CD8-positive, alpha-beta memory T cell (primary cell): Measurements from ENCODE around the gene P2RX2. TPM values are rescaled to one million over a fixed set of nuclear protein-coding genes. Genes with fewer than 3 reads are reported as not detected.

Experiments used
- CTCF ChIA-PET: fragments of 350-600 bp; sonication (Branson Sonifier 250); formaldehyde crosslinking; loops from one replicate; lab custom pipeline; 2021; ENCODE audit warnings: antibody characterized with exemption; lab: Charles Lee
- POLR2A ChIA-PET: fragments of 350-600 bp; sonication (Branson Sonifier 250); formaldehyde crosslinking; loops from one replicate; lab custom pipeline; 2021; ENCODE audit warnings: antibody characterized with exemption; lab: Charles Lee
- DNase-seq, 5 donors: peaks; one replicate each; pipeline versions ENCODE4 v3.0.0 to v3.0.0-alpha.2; 2020 to 2022; ENCODE audit warnings: mixed read lengths in 1 of 5
- H3K27ac ChIP-seq: one replicate; pipeline ENCODE4 v1.7.0; 2013; ENCODE audit warnings: low read depth, mild to moderate bottlenecking, low read length, moderate library complexity
- H3K27me3 ChIP-seq: 2 replicates; pipeline ENCODE4 v1.7.0; 2013; ENCODE audit warnings: low read length, mild to moderate bottlenecking; ENCODE audit not compliant: insufficient read depth, poor library complexity, severe bottlenecking
- H3K36me3 ChIP-seq: 2 replicates; pipeline ENCODE4 v1.7.0; 2013; ENCODE audit warnings: mild to moderate bottlenecking, low read length, moderate library complexity; ENCODE audit not compliant: insufficient read depth
- H3K4me1 ChIP-seq: 2 replicates; pipeline ENCODE4 v1.7.0; 2013; ENCODE audit warnings: mild to moderate bottlenecking, low read length, moderate library complexity; ENCODE audit not compliant: insufficient read depth
- H3K4me3 ChIP-seq: 2 replicates; pipeline ENCODE4 v1.7.0; 2013; ENCODE audit warnings: mild to moderate bottlenecking, low read length
- H3K9me3 ChIP-seq: 2 replicates; pipeline ENCODE4 v1.7.0; 2013; ENCODE audit warnings: mild to moderate bottlenecking, low read length
- H3K27ac Mint-ChIP-seq, 8 donors: one replicate each; pipeline ENCODE4 v1.8.0; 2020 to 2021; ENCODE audit warnings: mixed read lengths in 8 of 8, mild to moderate bottlenecking in 6 of 8, inconsistent platforms in 3 of 8, moderate library complexity in 3 of 8
- H3K27me3 Mint-ChIP-seq, 2 donors: one replicate each; pipeline ENCODE4 v1.8.0; 2020 to 2021; ENCODE audit warnings: mixed read lengths in 2 of 2, mild to moderate bottlenecking in 1 of 2, moderate library complexity in 1 of 2
- H3K36me3 Mint-ChIP-seq, 3 donors: one replicate each; pipeline ENCODE4 v1.8.0; 2020 to 2021; ENCODE audit warnings: mixed read lengths in 3 of 3, inconsistent platforms in 1 of 3, mild to moderate bottlenecking in 1 of 3
- H3K4me1 Mint-ChIP-seq, 3 donors: one replicate each; pipeline ENCODE4 v1.8.0; 2020 to 2021; ENCODE audit warnings: mixed read lengths in 3 of 3, inconsistent platforms in 1 of 3, mild to moderate bottlenecking in 1 of 3
- H3K4me3 Mint-ChIP-seq, 7 donors: one replicate each; pipeline ENCODE4 v1.8.0; 2020 to 2021; ENCODE audit warnings: mixed read lengths in 7 of 7, mild to moderate bottlenecking in 6 of 7, moderate library complexity in 4 of 7, inconsistent platforms in 2 of 7
- H3K9me3 Mint-ChIP-seq, 5 donors: one replicate each; pipeline ENCODE4 v1.8.0; 2020 to 2022; ENCODE audit warnings: mixed read lengths in 5 of 5, mild to moderate bottlenecking in 3 of 5, moderate library complexity in 2 of 5, inconsistent platforms in 1 of 5
- polyA plus RNA-seq: library from polyadenylated mRNA; unstranded; fragments of 300-500 nt; fragmentation: Illumina TruSeq; gene quantifications from one replicate; pipeline ENCODE4 v1.2.3, GENCODE V29; 2021
- total RNA-seq, 2 experiments: library from RNA; stranded (reverse); gene quantifications; one replicate each; pipeline ENCODE4 v1.2.3, GENCODE V29; 2021

The P2RX2 gene
- total and polyA plus RNA-seq, 3 experiments from 2014 or later = not detected

- H3K27me3 ChIP-seq = peaks cover 15% of the 10 kb centered on the region
- ChIA-PET CTCF (interaction anchor here (1.5 kb wide), 1 partner anchor 9 kb away, joined by 5 read pairs; no protein-coding TSS in a partner anchor), POLR2A (no interaction called here)
- H3K4me3 ChIP-seq = no peak overlapping the region
- H3K9me3 ChIP-seq = no peaks in the 10 kb centered on the region
- Mint-ChIP-seq H3K4me1 (peaks cover 0 to 16% (median 8%) of the 10 kb centered on the region in 3 donors), H3K4me3 (no peak overlapping the region), H3K9me3 (peaks cover 0 to 2% (median 0%) of the 10 kb centered on the region in 5 donors), H3K27me3 (peaks cover 27 to 64% of the 10 kb centered on the region in 2 donors), H3K27ac (no peak overlapping the region), H3K36me3 (no peaks in the 10 kb centered on the region)
- no peak overlapping the region for H3K27ac ChIP-seq
- DNase-seq = peak in 1 of 5 donors; percentile 42
- no peaks in the 10 kb centered on the region for H3K36me3 ChIP-seq
- H3K4me1 ChIP-seq = no peaks in the 10 kb centered on the region
Observed at GRCh38 chr12:132605892-132606291, 12.7 kb upstream of the P2RX2 start.

- no peaks in the 10 kb centered on the region for H3K4me1 ChIP-seq
- H3K27me3 ChIP-seq = peaks cover 15% of the 10 kb centered on the region
- H3K9me3 ChIP-seq = no peaks in the 10 kb centered on the region
- ChIA-PET CTCF (interaction anchor here (1.5 kb wide), 1 partner anchor 9 kb away, joined by 5 read pairs; no protein-coding TSS in a partner anchor), POLR2A (no interaction called here)
- DNase-seq = no peak
- Mint-ChIP-seq H3K4me3 (peak overlapping the region in 1 of 7 donors; percentile 12), H3K27me3 (peaks cover 25 to 61% of the 10 kb centered on the region in 2 donors), H3K4me1 (peaks cover 0 to 13% (median 6%) of the 10 kb centered on the region in 3 donors), H3K27ac (no peak overlapping the region), H3K36me3 (no peaks in the 10 kb centered on the region), H3K9me3 (peaks cover 0 to 5% (median 0%) of the 10 kb centered on the region in 5 donors)
- no peak overlapping the region for H3K4me3 ChIP-seq
- no peak overlapping the region for H3K27ac ChIP-seq
- no peaks in the 10 kb centered on the region for H3K36me3 ChIP-seq
Observed at GRCh38 chr12:132606466-132606865, 12.1 kb upstream of the P2RX2 start.

- CTCF ChIA-PET = no interaction called here
- Histone ChIP-seq H3K27ac (no peak overlapping the region), H3K4me3 (no peak overlapping the region), H3K9me3 (no peaks in the 10 kb centered on the region), H3K27me3 (peaks cover 15% of the 10 kb centered on the region), H3K36me3 (no peaks in the 10 kb centered on the region), H3K4me1 (no peaks in the 10 kb centered on the region)
- POLR2A ChIA-PET = no interaction called here
- H3K9me3 Mint-ChIP-seq = peaks cover 0 to 5% (median 0%) of the 10 kb centered on the region in 5 donors
- H3K27ac Mint-ChIP-seq = no peak overlapping the region
- peaks cover 0 to 13% (median 6%) of the 10 kb centered on the region in 3 donors for H3K4me1 Mint-ChIP-seq
- peaks cover 24 to 58% of the 10 kb centered on the region in 2 donors for H3K27me3 Mint-ChIP-seq
- peak in 1 of 5 donors; percentile 42 for DNase-seq
- H3K36me3 Mint-ChIP-seq = no peaks in the 10 kb centered on the region
- H3K4me3 Mint-ChIP-seq = peak overlapping the region in 1 of 7 donors; percentile 12
Observed at GRCh38 chr12:132606927-132607326, 11.6 kb upstream of the P2RX2 start.

GRCh38 chr12:132608231-132609171, 10.1 kb upstream of the P2RX2 start:
- POLR2A ChIA-PET = no interaction called here
- peaks cover 19 to 55% of the 10 kb centered on the region in 2 donors for H3K27me3 Mint-ChIP-seq

GRCh38 chr12:132610051-132610759, 8.4 kb upstream of the P2RX2 start, which contains the start of gene LRCOL1:
Gene LRCOL1, minus strand, starts transcription at chr12:132610582. Its CDS starts 4,331 bp downstream, at chr12:132606251.
- CTCF ChIA-PET = interaction anchor here (0.7 to 2.2 kb wide), 5 partner anchors 8 to 196 kb away, joined by 3 to 5 read pairs (median 3); no protein-coding TSS in a partner anchor
- H3K27me3 Mint-ChIP-seq = peaks cover 22 to 52% of the 10 kb centered on the region in 2 donors
- H3K36me3 Mint-ChIP-seq = no peaks in the 10 kb centered on the region

More at GRCh38 chr12:132608231-132609171, 10.1 kb upstream of the P2RX2 start:
- Histone ChIP-seq H3K4me1 (no peaks in the 10 kb centered on the region), H3K4me3 (no peak overlapping the region), H3K27me3 (peaks cover 15% of the 10 kb centered on the region), H3K9me3 (no peaks in the 10 kb centered on the region), H3K27ac (no peak overlapping the region), H3K36me3 (no peaks in the 10 kb centered on the region)
- peaks cover 0 to 5% (median 0%) of the 10 kb centered on the region in 5 donors for H3K9me3 Mint-ChIP-seq
- H3K27ac Mint-ChIP-seq = no peak overlapping the region
- DNase-seq = no peak
- H3K36me3 Mint-ChIP-seq = no peaks in the 10 kb centered on the region
- peaks cover 0 to 6% (median 3%) of the 10 kb centered on the region in 3 donors for H3K4me1 Mint-ChIP-seq
- CTCF ChIA-PET = interaction anchor here (0.7 to 1.7 kb wide), 3 partner anchors 9 to 194 kb away, joined by 3 to 5 read pairs (median 4); no protein-coding TSS in a partner anchor
- no peak overlapping the region for H3K4me3 Mint-ChIP-seq

GRCh38 chr12:132610866-132611602, 7.5 kb upstream of the P2RX2 start:
- no peak overlapping the region for H3K4me3 ChIP-seq
- H3K27me3 ChIP-seq = peaks cover 26% of the 10 kb centered on the region
- H3K36me3 Mint-ChIP-seq = no peaks in the 10 kb centered on the region
- ChIA-PET POLR2A (interaction anchor here (0.6 kb wide), 1 partner anchor 305 kb away, joined by 3 read pairs; no protein-coding TSS in a partner anchor), CTCF (interaction anchor here (0.8 to 2.2 kb wide), 3 partner anchors 10 to 392 kb away, joined by 3 to 5 read pairs (median 3); no protein-coding TSS in a partner anchor)
- no peak overlapping the region for H3K27ac ChIP-seq
- no peaks in the 10 kb centered on the region for H3K4me1 ChIP-seq
- H3K9me3 Mint-ChIP-seq = peaks cover 0 to 5% (median 3%) of the 10 kb centered on the region in 5 donors
- H3K4me1 Mint-ChIP-seq = peaks cover 6 to 12% (median 8%) of the 10 kb centered on the region in 3 donors
- DNase-seq = no peak
- H3K27ac Mint-ChIP-seq = no peak overlapping the region
- H3K27me3 Mint-ChIP-seq = peaks cover 30 to 57% of the 10 kb centered on the region in 2 donors
- H3K4me3 Mint-ChIP-seq = peak overlapping the region in 4 of 7 donors; percentile 61 to 75 (median 68)
- H3K36me3 ChIP-seq = no peaks in the 10 kb centered on the region
- H3K9me3 ChIP-seq = no peaks in the 10 kb centered on the region

More at GRCh38 chr12:132610051-132610759, 8.4 kb upstream of the P2RX2 start, which contains the start of gene LRCOL1:
- DNase-seq = no peak
- H3K9me3 Mint-ChIP-seq = peaks cover 0 to 5% (median 3%) of the 10 kb centered on the region in 5 donors
- POLR2A ChIA-PET = interaction anchor here (0.6 kb wide), 1 partner anchor 306 kb away, joined by 3 read pairs; no protein-coding TSS in a partner anchor
- H3K27me3 ChIP-seq = peaks cover 17% of the 10 kb centered on the region
- H3K4me3 Mint-ChIP-seq = peak within 1 kb of the TSS in 6 of 7 donors; percentile 32 to 75 (median 64)
- H3K36me3 ChIP-seq = no peaks in the 10 kb centered on the region
- H3K27ac Mint-ChIP-seq = peak within 1 kb of the TSS in 1 of 8 donors; percentile 68
- H3K4me3 ChIP-seq = no peak within 1 kb of the TSS
- no peaks in the 10 kb centered on the region for H3K4me1 ChIP-seq
- peaks cover 6 to 12% (median 8%) of the 10 kb centered on the region in 3 donors for H3K4me1 Mint-ChIP-seq
- H3K27ac ChIP-seq = no peak within 1 kb of the TSS
- H3K9me3 ChIP-seq = no peaks in the 10 kb centered on the region

- Mint-ChIP-seq H3K9me3 (peaks cover 0 to 8% (median 5%) of the 10 kb centered on the region in 5 donors), H3K36me3 (no peaks in the 10 kb centered on the region), H3K4me1 (peaks cover 6 to 12% (median 8%) of the 10 kb centered on the region in 3 donors), H3K27me3 (peaks cover 30 to 52% of the 10 kb centered on the region in 2 donors), H3K27ac (no peak overlapping the region), H3K4me3 (no peak overlapping the region)
- Histone ChIP-seq H3K27me3 (peaks cover 28% of the 10 kb centered on the region), H3K4me1 (no peaks in the 10 kb centered on the region), H3K9me3 (no peaks in the 10 kb centered on the region), H3K27ac (no peak overlapping the region), H3K4me3 (no peak overlapping the region), H3K36me3 (no peaks in the 10 kb centered on the region)
- ChIA-PET CTCF (interaction anchor here (1.0 to 2.2 kb wide), 3 partner anchors 197 to 392 kb away, joined by 3 to 10 read pairs (median 5); no protein-coding TSS in a partner anchor), POLR2A (no interaction called here)
- no peak for DNase-seq
Observed at GRCh38 chr12:132611620-132612019, 7.0 kb upstream of the P2RX2 start.
